Astrocyte (in vitro differentiated cells and primary cell): Measurements from ENCODE around the gene PSMB9.

ENCODE experiments used
- EZH2 ChIP-seq: IDR thresholded peaks from 2 replicates; pipeline ENCODE4 v1.6.1; 2012; ENCODE audit warnings: mild to moderate bottlenecking, low read length, inconsistent platforms; ENCODE audit not compliant: insufficient read depth
- TF ChIP-seq, protein P1 (sequence below): IDR thresholded peaks from 2 replicates; pipeline ENCODE4 v1.5.1; 2011; ENCODE audit warnings: low read depth, mild to moderate bottlenecking, inconsistent platforms, low read length, moderate library complexity; ENCODE audit not compliant: insufficient read depth

DNA sequence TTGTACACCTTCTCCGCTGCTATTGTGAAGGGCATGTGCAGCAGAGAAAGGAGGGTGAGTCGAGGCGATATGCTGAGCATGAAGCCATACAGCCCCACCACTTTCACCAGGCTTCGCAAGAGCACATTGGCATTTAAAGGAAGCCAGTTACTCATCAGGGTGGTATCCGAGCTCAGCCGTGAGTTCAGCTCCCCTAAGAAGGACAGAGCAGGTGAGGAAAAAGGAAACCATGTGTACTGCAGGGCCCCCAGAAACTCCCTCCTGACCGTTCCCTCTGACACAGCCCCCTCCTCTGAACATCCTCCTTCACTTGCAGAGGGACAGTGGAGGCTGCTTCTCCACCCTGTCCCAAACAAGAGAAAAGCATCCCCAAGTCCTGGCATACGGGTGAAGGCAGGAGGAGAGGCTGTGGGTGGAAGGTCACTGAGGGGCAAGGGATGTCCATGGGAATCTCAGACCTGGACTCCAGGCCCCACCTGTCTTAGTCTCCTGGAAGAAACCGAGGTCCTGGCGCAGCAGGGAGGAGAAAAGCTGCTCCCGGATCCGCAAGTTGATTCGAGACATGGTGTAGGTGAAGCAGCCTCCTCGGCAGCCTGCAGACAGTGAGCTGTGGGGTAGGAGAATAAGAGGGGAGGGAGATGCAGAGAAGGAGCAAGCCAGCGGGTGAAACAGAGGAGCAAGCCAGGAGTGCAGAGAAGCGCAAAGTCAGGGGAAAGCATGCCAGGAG is 18.7 kb upstream of the PSMB9 start:
- TF ChIP-seq, protein P1, sequence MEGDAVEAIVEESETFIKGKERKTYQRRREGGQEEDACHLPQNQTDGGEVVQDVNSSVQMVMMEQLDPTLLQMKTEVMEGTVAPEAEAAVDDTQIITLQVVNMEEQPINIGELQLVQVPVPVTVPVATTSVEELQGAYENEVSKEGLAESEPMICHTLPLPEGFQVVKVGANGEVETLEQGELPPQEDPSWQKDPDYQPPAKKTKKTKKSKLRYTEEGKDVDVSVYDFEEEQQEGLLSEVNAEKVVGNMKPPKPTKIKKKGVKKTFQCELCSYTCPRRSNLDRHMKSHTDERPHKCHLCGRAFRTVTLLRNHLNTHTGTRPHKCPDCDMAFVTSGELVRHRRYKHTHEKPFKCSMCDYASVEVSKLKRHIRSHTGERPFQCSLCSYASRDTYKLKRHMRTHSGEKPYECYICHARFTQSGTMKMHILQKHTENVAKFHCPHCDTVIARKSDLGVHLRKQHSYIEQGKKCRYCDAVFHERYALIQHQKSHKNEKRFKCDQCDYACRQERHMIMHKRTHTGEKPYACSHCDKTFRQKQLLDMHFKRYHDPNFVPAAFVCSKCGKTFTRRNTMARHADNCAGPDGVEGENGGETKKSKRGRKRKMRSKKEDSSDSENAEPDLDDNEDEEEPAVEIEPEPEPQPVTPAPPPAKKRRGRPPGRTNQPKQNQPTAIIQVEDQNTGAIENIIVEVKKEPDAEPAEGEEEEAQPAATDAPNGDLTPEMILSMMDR: no peak
- TF ChIP-seq EZH2: no peak
